Body of pancreas (tissue), 4 donors: ENCODE results near the gene IRAK3. TPM values are rescaled to one million over a fixed set of nuclear protein-coding genes. Genes with fewer than 3 reads are reported as not detected.
"Not testable (repeated sequence)": the region's sequence is repeated elsewhere in the genome, so short reads cannot be mapped to it uniquely, and the experiment has no call there.

Source experiments
- ATAC-seq: fragments of 150-250 bp; one replicate; pipeline ENCODE4 v1.9.1; 2016
- DNase-seq, 4 donors: peaks; one replicate each; pipeline ENCODE4 v3.0.0-alpha.2; 2019
- H3K27ac ChIP-seq, 4 donors: fragments of 200-600 bp; sonication (generic); 1 replicate in 3 of 4; 2 replicates in 1 of 4; pipeline versions ENCODE4 v1.5.1 to v1.6.1; 2016 to 2019; ENCODE audit warnings: mild to moderate bottlenecking in 1 of 4, mixed read lengths in 1 of 4, moderate library complexity in 1 of 4
- H3K27me3 ChIP-seq, 2 donors: fragments of 200-600 bp; sonication (generic); one replicate each; pipeline ENCODE4 v1.6.0; 2016; ENCODE audit warnings: mild to moderate bottlenecking in 1 of 2
- H3K36me3 ChIP-seq, 2 donors: fragments of 200-600 bp; sonication (generic); replicated peaks in 1 of 2; 2 replicates each; pipeline ENCODE4 v1.5.1; 2016; ENCODE audit warnings: low read depth in 2 of 2; ENCODE audit not compliant: insufficient read depth in 1 of 2
- H3K4me1 ChIP-seq: fragments of 200-600 bp; sonication (generic); one replicate; pipeline ENCODE4 v1.6.0; 2016
- H3K4me3 ChIP-seq, 2 donors: fragments of 200-600 bp; sonication (generic); 1 replicate in 1 of 2; 2 replicates in 1 of 2; pipeline ENCODE4 v1.5.1; 2016 to 2019
- H3K9me3 ChIP-seq, 3 donors: fragments of 200-600 bp; sonication (generic); 1 replicate in 2 of 3; 2 replicates in 1 of 3; pipeline ENCODE4 v1.5.1; 2016
- CTCF ChIP-seq, 7 experiments: fragments of 450-650 bp in 4 of 7; fragments of 200-600 bp in 3 of 7; sonication (generic) in 3 of 7; IDR thresholded peaks; one replicate each; pipeline ENCODE4 v1.5.1; 2016 to 2019; ENCODE audit warnings: antibody characterized with exemption in 7 of 7
- POLR2A ChIP-seq, 3 donors: fragments of 450-650 bp; IDR thresholded peaks; one replicate each; pipeline ENCODE4 v1.6.1; 2016; ENCODE audit warnings: antibody characterized with exemption in 3 of 3, mild to moderate bottlenecking in 2 of 3
- WGBS, 2 donors: methylation state at CpG; one replicate each; pipeline ENCODE4 v1.1.5; 2017; 5-methylcytosine and 5-hydroxymethylcytosine counted together
- intact Hi-C: fragments of 100-400 bp; cut with DNase I; formaldehyde crosslinking; loops from one replicate; pipeline ENCODE4 v1.15.1; 2023
- total RNA-seq, 2 donors: library from RNA; depleted of rRNA; stranded (reverse); fragments of >200 nt; gene quantifications; one replicate each; pipeline ENCODE4 v1.1.0, GENCODE V29; 2016

IRAK3 gene
- total RNA-seq, 2 donors from 2014 or later = 6.2 to 6.3 TPM

- TF ChIP-seq CTCF (IDR thresholded peaks at IDR 0.05) = no peak
- no peak for TF ChIP-seq POLR2A (IDR thresholded peaks at IDR 0.05)
- Histone ChIP-seq H3K4me3 (no peak overlapping the region), H3K27ac (no peak overlapping the region), H3K27me3 (no peaks in the 10 kb centered on the region), H3K36me3 (no peaks in the 10 kb centered on the region), H3K4me1 (no peaks in the 10 kb centered on the region), H3K9me3 (no peaks in the 10 kb centered on the region)
- intact Hi-C loops = no loop called here
- ATAC-seq = no peak
- DNase-seq = no peak
- WGBS, 2 donors = 67 to 73% methylated on average over 3 of the region's 3 CpGs
Observed at GRCh38 chr12:66182956-66183355, 6.1 kb upstream of the IRAK3 start.

- H3K9me3 ChIP-seq, H3K36me3 ChIP-seq, H3K27ac ChIP-seq, H3K27me3 ChIP-seq, ATAC-seq, H3K4me1 ChIP-seq, DNase-seq, H3K4me3 ChIP-seq, intact Hi-C loops: not testable (repeated sequence)
- WGBS, 2 donors = 86% methylated on average over 3 of the region's 3 CpGs
Observed at GRCh38 chr12:66184822-66185221, 4.2 kb upstream of the IRAK3 start.

- ATAC-seq (no peak), DNase-seq (no peak)
- Histone ChIP-seq H3K27ac (peak overlapping the region in 1 of 4 donors; percentile 17), H3K27me3 (peaks cover 0 to 4% of the 10 kb centered on the region in 2 donors), H3K4me3 (no peak overlapping the region), H3K9me3 (no peaks in the 10 kb centered on the region), H3K36me3 (no peaks in the 10 kb centered on the region), H3K4me1 (peaks cover 5% of the 10 kb centered on the region)
- TF ChIP-seq CTCF (IDR thresholded peaks at IDR 0.05) (no peak), POLR2A (IDR thresholded peaks at IDR 0.05) (no peak)
- intact Hi-C loops = no loop called here
- 44 to 76% methylated on average over 2 of the region's 2 CpGs for WGBS, 2 donors
Observed at GRCh38 chr12:66187036-66187435, 2.0 kb upstream of the IRAK3 start.

GRCh38 chr12:66187821-66188220 is 1.2 kb upstream of the IRAK3 start:
- H3K4me1 ChIP-seq = peaks cover 5% of the 10 kb centered on the region
- DNase-seq (no peak), ATAC-seq (no peak)
- TF ChIP-seq POLR2A (IDR thresholded peaks at IDR 0.05) (no peak), CTCF (IDR thresholded peaks at IDR 0.05) (no peak)
- H3K36me3 ChIP-seq = no peaks in the 10 kb centered on the region
- H3K9me3 ChIP-seq = no peaks in the 10 kb centered on the region
- intact Hi-C loops = no loop called here
- peak overlapping the region in 1 of 4 donors; percentile 79 for H3K27ac ChIP-seq
- peaks cover 0 to 4% of the 10 kb centered on the region in 2 donors for H3K27me3 ChIP-seq
- H3K4me3 ChIP-seq = no peak overlapping the region
- WGBS, 2 donors = 78 to 87% methylated on average over 4 of the region's 4 CpGs

- WGBS, 2 donors = 27 to 68% methylated on average over 7 to 18 of the region's 18 CpGs
- no peak overlapping the region for H3K4me3 ChIP-seq
- TF ChIP-seq CTCF (IDR thresholded peaks at IDR 0.05) (no peak), POLR2A (IDR thresholded peaks at IDR 0.05) (no peak)
- no peaks in the 10 kb centered on the region for H3K9me3 ChIP-seq
- peaks cover 5% of the 10 kb centered on the region for H3K4me1 ChIP-seq
- intact Hi-C loops = no loop called here
- DNase-seq = no peak
- peak overlapping the region in 3 of 4 donors; percentile 50 to 79 (median 69) for H3K27ac ChIP-seq
- peaks cover 0 to 4% of the 10 kb centered on the region in 2 donors for H3K27me3 ChIP-seq
- no peak for ATAC-seq
- H3K36me3 ChIP-seq = no peaks in the 10 kb centered on the region
Observed at GRCh38 chr12:66189486-66189843, 451 bp downstream of the IRAK3 start.
